Tibial nerve (tissue), 4 donors: ENCODE results near the gene USP32. TPM values are rescaled to one million over a fixed set of nuclear protein-coding genes. Genes with fewer than 3 reads are reported as not detected.
"Not testable (repeated sequence)": the region's sequence is repeated elsewhere in the genome, so short reads cannot be mapped to it uniquely, and the experiment has no call there.

Source experiments
- DNase-seq, 2 donors: peaks; one replicate each; pipeline ENCODE4 v3.0.0-alpha.2; 2019; ENCODE audit warnings: low spot score in 2 of 2
- H3K27ac ChIP-seq, 4 donors: fragments of 200-600 bp; sonication (generic) in 3 of 4; one replicate each; pipeline ENCODE4 v1.5.1; 2017 to 2019; ENCODE audit warnings: mild to moderate bottlenecking in 1 of 4
- H3K27me3 ChIP-seq, 2 donors: fragments of 200-600 bp; sonication (generic) in 1 of 2; one replicate each; pipeline versions ENCODE4 v1.5.1 to v1.6.0; 2017 to 2019
- H3K36me3 ChIP-seq, 3 donors: fragments of 200-600 bp; sonication (generic); one replicate each; pipeline ENCODE4 v1.5.1; 2018 to 2019
- H3K4me1 ChIP-seq, 4 donors: fragments of 200-600 bp; sonication (generic) in 3 of 4; one replicate each; pipeline ENCODE4 v1.5.1; 2017 to 2019
- H3K4me3 ChIP-seq, 4 donors: fragments of 200-600 bp; sonication (generic) in 3 of 4; one replicate each; pipeline ENCODE4 v1.5.1; 2017 to 2019; ENCODE audit warnings: mild to moderate bottlenecking in 1 of 4, moderate library complexity in 1 of 4
- H3K9me3 ChIP-seq, 4 donors: fragments of 200-600 bp; sonication (generic) in 3 of 4; one replicate each; pipeline ENCODE4 v1.5.1; 2017 to 2019
- CTCF ChIP-seq, 5 experiments: fragments of 200-600 bp in 3 of 5; fragments of 450-650 bp in 2 of 5; sonication (generic) in 3 of 5; IDR thresholded peaks; one replicate each; pipeline ENCODE4 v1.5.1; 2016 to 2019; ENCODE audit warnings: antibody characterized with exemption in 5 of 5, mild to moderate bottlenecking in 3 of 5, moderate library complexity in 2 of 5
- EP300 ChIP-seq, 2 donors: sonication (generic); formaldehyde crosslinking; IDR thresholded peaks; one replicate each; pipeline ENCODE4 v1.6.1; 2017; ENCODE audit warnings: antibody characterized with exemption in 2 of 2, mild to moderate bottlenecking in 1 of 2
- POLR2A ChIP-seq, 2 donors: fragments of 450-650 bp; IDR thresholded peaks; one replicate each; pipeline ENCODE4 v1.6.1; 2017; ENCODE audit warnings: antibody characterized with exemption in 2 of 2, mild to moderate bottlenecking in 2 of 2, moderate library complexity in 2 of 2
- WGBS, 2 donors: methylation state at CpG; one replicate each; pipeline ENCODE4 v1.1.5; 2018; 5-methylcytosine and 5-hydroxymethylcytosine counted together
- total RNA-seq, 4 donors: library from RNA; depleted of rRNA; stranded (reverse); fragments of >200 nt; gene quantifications; one replicate each; pipeline ENCODE4 v1.1.0, GENCODE V29; 2016

USP32 gene
- total RNA-seq, 4 donors from 2014 or later = 49.6 to 64.7 (median 56.5) TPM

DNA sequence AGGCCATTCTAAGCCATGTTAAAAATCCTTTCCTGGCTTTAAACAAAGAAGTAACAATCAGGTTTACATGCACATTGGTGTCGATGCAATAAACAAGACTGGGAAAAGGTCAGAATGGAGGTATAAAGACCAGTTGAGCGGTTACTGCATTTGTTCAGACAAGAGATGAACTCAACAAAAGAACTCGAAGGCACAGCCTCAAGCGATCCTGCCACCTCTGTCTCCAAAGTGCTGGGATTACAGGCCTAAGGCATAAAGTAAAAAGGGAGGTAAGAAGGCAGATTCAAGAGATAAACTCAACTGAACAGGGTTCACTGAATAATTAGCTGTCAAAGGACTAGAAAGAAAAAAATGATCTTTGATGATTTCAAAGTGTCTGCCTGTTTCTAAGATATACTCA lies 39.4 kb downstream of the USP32 start:
- TF ChIP-seq EP300 (IDR thresholded peaks at IDR 0.05) (no peak), POLR2A (IDR thresholded peaks at IDR 0.05) (no peak), CTCF (IDR thresholded peaks at IDR 0.05) (no peak)
- peaks cover 0 to 26% (median 11%) of the 10 kb centered on the region in 4 donors for H3K4me1 ChIP-seq
- H3K27ac ChIP-seq = no peak overlapping the region
- no peaks in the 10 kb centered on the region for H3K9me3 ChIP-seq
- H3K4me3 ChIP-seq = no peak overlapping the region
- DNase-seq = no peak
- H3K36me3 ChIP-seq = no peaks in the 10 kb centered on the region
- H3K27me3 ChIP-seq = no peaks in the 10 kb centered on the region
- WGBS, 2 donors = 89 to 91% methylated on average over 4 of the region's 4 CpGs

DNA sequence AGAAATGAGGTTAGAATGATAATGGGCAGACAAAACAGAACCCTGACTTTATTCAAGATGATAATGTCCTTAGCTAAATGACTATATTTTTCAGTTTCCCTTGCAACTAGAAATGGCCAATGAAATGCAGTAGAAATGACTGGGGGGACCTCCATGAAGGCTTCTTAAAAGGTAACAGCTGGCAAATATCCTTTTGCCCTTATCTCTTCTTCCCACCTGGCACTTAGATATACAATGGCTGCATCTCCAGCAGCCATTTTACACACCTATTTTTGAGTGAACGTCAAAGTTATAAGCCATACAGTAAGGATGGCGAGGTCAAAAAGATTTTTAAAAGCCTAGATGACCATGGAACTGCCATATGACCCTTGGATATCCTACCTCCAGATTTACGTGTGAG lies 39.9 kb downstream of the USP32 start:
- Histone ChIP-seq H3K27ac (no peak overlapping the region), H3K36me3 (no peaks in the 10 kb centered on the region), H3K4me3 (no peak overlapping the region), H3K27me3 (no peaks in the 10 kb centered on the region), H3K9me3 (no peaks in the 10 kb centered on the region), H3K4me1 (peaks cover 0 to 22% (median 9%) of the 10 kb centered on the region in 4 donors)
- 93 to 94% methylated on average over 3 of the region's 3 CpGs for WGBS, 2 donors
- no peak for DNase-seq
- no peak for TF ChIP-seq POLR2A (IDR thresholded peaks at IDR 0.05)
- no peak for TF ChIP-seq CTCF (IDR thresholded peaks at IDR 0.05)
- no peak for TF ChIP-seq EP300 (IDR thresholded peaks at IDR 0.05)

- no peak for DNase-seq
- Histone ChIP-seq H3K27me3 (no peaks in the 10 kb centered on the region), H3K36me3 (no peaks in the 10 kb centered on the region), H3K27ac (no peak overlapping the region), H3K9me3 (no peaks in the 10 kb centered on the region), H3K4me3 (no peak overlapping the region), H3K4me1 (peaks cover 0 to 29% (median 9%) of the 10 kb centered on the region in 4 donors)
- WGBS, 2 donors = 85 to 87% methylated on average over 11 of the region's 11 CpGs
- no peak for TF ChIP-seq EP300 (IDR thresholded peaks at IDR 0.05)
- no peak for TF ChIP-seq POLR2A (IDR thresholded peaks at IDR 0.05)
- TF ChIP-seq CTCF (IDR thresholded peaks at IDR 0.05) = no peak
These were observed 40.8 kb downstream of the USP32 start for GRCh38 chr17:60351012-60351695.

GRCh38 chr17:60348616-60349015 lies 43.3 kb downstream of the USP32 start:
- Histone ChIP-seq H3K36me3 (peaks cover 0 to 18% (median 4%) of the 10 kb centered on the region in 3 donors), H3K9me3 (no peaks in the 10 kb centered on the region), H3K27me3 (no peaks in the 10 kb centered on the region), H3K27ac (no peak overlapping the region), H3K4me1 (peaks cover 0 to 10% (median 0%) of the 10 kb centered on the region in 4 donors), H3K4me3 (no peak overlapping the region)
- no peak for TF ChIP-seq POLR2A (IDR thresholded peaks at IDR 0.05)
- TF ChIP-seq CTCF (IDR thresholded peaks at IDR 0.05) = no peak
- no peak for TF ChIP-seq EP300 (IDR thresholded peaks at IDR 0.05)
- DNase-seq = no peak
- WGBS, 2 donors = 95 to 98% methylated on average over 5 of the region's 5 CpGs

DNA sequence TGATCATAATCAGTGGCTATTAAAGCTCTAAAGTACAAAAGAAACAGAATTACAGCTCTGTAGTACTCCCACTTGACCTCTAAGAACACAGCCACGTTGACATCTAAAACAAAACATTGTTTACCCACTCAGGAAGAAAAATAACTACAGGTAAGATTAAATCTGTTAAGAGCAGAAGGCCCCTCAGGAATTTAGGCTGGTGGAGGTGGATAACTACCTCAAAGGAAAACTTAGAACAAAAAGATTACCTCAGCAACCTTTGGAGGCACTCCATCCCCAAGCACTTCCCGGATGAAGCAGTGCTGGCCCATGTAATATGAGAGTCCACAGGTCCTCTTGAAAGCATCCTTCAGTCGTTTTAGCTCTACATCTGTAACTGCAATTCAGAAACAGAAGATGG lies 46.7 kb downstream of the USP32 start:
- Histone ChIP-seq H3K4me3 (no peak overlapping the region), H3K36me3 (peaks cover 0 to 42% (median 4%) of the 10 kb centered on the region in 3 donors), H3K27ac (no peak overlapping the region), H3K4me1 (peaks cover 0 to 10% (median 0%) of the 10 kb centered on the region in 4 donors), H3K27me3 (no peaks in the 10 kb centered on the region), H3K9me3 (no peaks in the 10 kb centered on the region)
- TF ChIP-seq POLR2A (IDR thresholded peaks at IDR 0.05) (no peak), CTCF (IDR thresholded peaks at IDR 0.05) (no peak), EP300 (IDR thresholded peaks at IDR 0.05) (no peak)
- 69 to 75% methylated on average over 3 of the region's 3 CpGs for WGBS, 2 donors
- DNase-seq = no peak

DNA sequence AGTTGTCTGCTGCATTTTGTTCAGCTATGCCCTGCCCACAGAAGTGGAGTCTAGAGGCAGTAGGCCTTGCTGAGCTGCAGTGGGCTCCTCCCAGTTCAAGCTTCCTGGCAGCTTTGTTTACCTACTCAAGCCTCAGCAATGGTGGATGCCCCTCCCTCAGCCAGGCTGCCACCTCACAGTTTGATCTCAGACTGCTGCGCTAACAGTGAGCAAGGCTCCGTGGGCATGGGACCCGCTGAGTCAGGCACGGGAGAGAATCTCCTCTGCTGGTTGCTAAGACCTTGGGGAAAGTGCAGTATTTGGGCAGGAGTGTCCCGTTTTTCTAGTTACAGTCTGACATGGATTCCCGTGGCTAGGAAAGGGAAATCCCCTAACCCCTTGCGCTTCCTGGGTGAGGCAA lies 49.4 kb downstream of the USP32 start:
- DNase-seq, H3K27me3 ChIP-seq, H3K4me1 ChIP-seq, H3K27ac ChIP-seq, H3K4me3 ChIP-seq, H3K9me3 ChIP-seq: not testable (repeated sequence)
- H3K36me3 ChIP-seq = peaks cover 0 to 46% (median 4%) of the 10 kb centered on the region in 3 donors
- 89 to 99% methylated on average over 7 of the region's 7 CpGs for WGBS, 2 donors
